GM23338 (cell line): ENCODE data around the gene PLCH2.
"Not testable (repeated sequence)": the region's sequence is repeated elsewhere in the genome, so short reads cannot be mapped to it uniquely, and the experiment has no call there.

ENCODE experiments used
- CREB1 ChIP-seq: fragments of 250-450 bp; sonication (Bioruptor Pico); IDR thresholded peaks from 2 replicates; pipeline ENCODE4 v1.5.0; 2020; ENCODE audit warnings: low read depth, mild to moderate bottlenecking, moderate library complexity
- CTCF ChIP-seq, 2 experiments: fragments of 200-600 bp in 1 of 2; sonication (generic) in 1 of 2; conservative IDR thresholded peaks; 2 replicates each; pipeline versions ENCODE4 v1.5.1 to v1.6.1; 2016 to 2017; ENCODE audit warnings: antibody characterized with exemption in 2 of 2, low read depth in 2 of 2, mild to moderate bottlenecking in 2 of 2, moderate library complexity in 1 of 2
- ETS1 ChIP-seq: IDR thresholded peaks from 2 replicates; pipeline ENCODE4 v1.6.1; 2016; ENCODE audit warnings: antibody characterized with exemption
- EZH2 ChIP-seq: fragments of 200-600 bp; sonication (generic); IDR thresholded peaks from one replicate; pipeline ENCODE4 v1.8.0; 2017; ENCODE audit warnings: antibody characterized with exemption, mild to moderate bottlenecking, low read depth; ENCODE audit not compliant: unreplicated experiment
- EZH2phosphoT487 ChIP-seq: fragments of 200-600 bp; sonication (generic); IDR thresholded peaks from one replicate; pipeline ENCODE4 v1.8.1; 2018; ENCODE audit warnings: antibody characterized with exemption; ENCODE audit not compliant: unreplicated experiment
- JUNB ChIP-seq: IDR thresholded peaks from one replicate; pipeline ENCODE4 v1.6.1; 2016; ENCODE audit warnings: antibody characterized with exemption; ENCODE audit not compliant: unreplicated experiment
- NANOG ChIP-seq: IDR thresholded peaks from 2 replicates; pipeline ENCODE4 v1.6.1; 2016; ENCODE audit warnings: antibody characterized with exemption, borderline replicate concordance
- POLR2AphosphoS5 ChIP-seq: IDR thresholded peaks from 2 replicates; pipeline ENCODE4 v1.6.1; 2016; ENCODE audit warnings: antibody characterized with exemption, low read depth
- REST ChIP-seq: IDR thresholded peaks from one replicate; pipeline ENCODE4 v1.6.1; 2018; ENCODE audit warnings: antibody characterized with exemption; ENCODE audit not compliant: unreplicated experiment
- STAT1 ChIP-seq: IDR thresholded peaks from one replicate; pipeline ENCODE4 v1.6.1; 2016; ENCODE audit warnings: antibody characterized with exemption; ENCODE audit not compliant: unreplicated experiment
- ZNF114 ChIP-seq: fragments of 250-450 bp; sonication (Bioruptor Pico); IDR thresholded peaks from 2 replicates; pipeline ENCODE4 v1.5.0; 2020; ENCODE audit warnings: mild to moderate bottlenecking, moderate library complexity
- ZNF331 ChIP-seq: fragments of 250-450 bp; sonication (Bioruptor Pico); IDR thresholded peaks from 2 replicates; pipeline ENCODE4 v1.5.0; 2020; ENCODE audit warnings: low read depth, mild to moderate bottlenecking, moderate library complexity
- ZNF462 ChIP-seq: fragments of 250-450 bp; sonication (Bioruptor Pico); IDR thresholded peaks from 2 replicates; pipeline ENCODE4 v1.5.0; 2020; ENCODE audit warnings: mild to moderate bottlenecking, moderate library complexity

- not testable (repeated sequence) for TF ChIP-seq CTCF (conservative IDR thresholded peaks at IDR 0.05; ENCODE audit: low read depth in 2 of 2); EZH2; EZH2phosphoT487; REST; POLR2AphosphoS5; STAT1; CREB1; NANOG; JUNB; ZNF114 (CRISPR knock-in tag); ZNF331 (CRISPR knock-in tag); ETS1; ZNF462
Observed at GRCh38 chr1:2440346-2440745, 35.7 kb upstream of the PLCH2 start.
